H7 (cell line): ENCODE data around the gene TBL3. TPM values are rescaled to one million over a fixed set of nuclear protein-coding genes. Genes with fewer than 3 reads are reported as not detected.

Experiments used
- DNase-seq: peaks from one replicate; pipeline ENCODE4 v3.0.0; 2012
- H3K27me3 ChIP-seq: 2 replicates; pipeline ENCODE4 v1.6.0; 2011; ENCODE audit warnings: mild to moderate bottlenecking, low read length; ENCODE audit not compliant: control insufficient read depth, insufficient read depth
- H3K36me3 ChIP-seq: replicated peaks from 2 replicates; pipeline ENCODE4 v1.5.1; 2011; ENCODE audit warnings: low read length; ENCODE audit not compliant: control insufficient read depth, insufficient read depth
- H3K4me3 ChIP-seq: 2 replicates; pipeline ENCODE4 v1.5.1; 2011; ENCODE audit warnings: low read depth, mild to moderate bottlenecking, control low read depth, low read length, moderate library complexity; ENCODE audit not compliant: insufficient read depth
- total RNA-seq: library from RNA; depleted of rRNA; stranded (reverse); fragments of >200 nt; shearing (Covaris generic); gene quantifications from 2 replicates; pipeline ENCODE4 v1.2.3, GENCODE V29; 2014

TBL3 gene
- total RNA-seq, 1 experiment from 2014 or later = 104 TPM

DNA sequence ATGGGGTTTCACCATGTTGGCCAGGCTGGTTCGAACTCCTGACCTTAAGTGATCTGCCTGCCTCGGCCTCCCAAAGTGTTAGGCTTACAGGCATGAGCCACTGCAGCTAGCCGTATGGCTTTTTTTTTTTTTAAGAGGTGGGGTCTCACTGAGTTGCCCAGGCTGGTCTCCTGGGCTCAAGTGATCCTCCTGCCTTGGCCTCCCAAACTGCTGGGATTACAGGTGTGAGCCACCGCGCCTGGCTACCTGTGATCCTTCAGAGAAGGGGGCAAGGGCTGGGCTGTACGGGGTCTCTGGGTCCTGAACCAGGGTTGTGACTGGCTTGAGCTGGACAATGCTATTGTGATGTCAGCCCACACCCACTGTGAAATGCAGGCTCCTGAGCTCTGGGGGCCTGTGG, 5.4 kb upstream of the TBL3 start, which contains the start of gene RNF151:
RNF151 (plus strand) TSS at position 397 of the 400 bp plus-strand sequence. CDS start 26 bp downstream, outside the sequence.
- no peak for DNase-seq
- Histone ChIP-seq H3K4me3 (peak within 1 kb of the TSS; percentile 97), H3K27me3 (no peaks in the 10 kb centered on the region), H3K36me3 (peaks cover 21% of the 10 kb centered on the region)

DNA sequence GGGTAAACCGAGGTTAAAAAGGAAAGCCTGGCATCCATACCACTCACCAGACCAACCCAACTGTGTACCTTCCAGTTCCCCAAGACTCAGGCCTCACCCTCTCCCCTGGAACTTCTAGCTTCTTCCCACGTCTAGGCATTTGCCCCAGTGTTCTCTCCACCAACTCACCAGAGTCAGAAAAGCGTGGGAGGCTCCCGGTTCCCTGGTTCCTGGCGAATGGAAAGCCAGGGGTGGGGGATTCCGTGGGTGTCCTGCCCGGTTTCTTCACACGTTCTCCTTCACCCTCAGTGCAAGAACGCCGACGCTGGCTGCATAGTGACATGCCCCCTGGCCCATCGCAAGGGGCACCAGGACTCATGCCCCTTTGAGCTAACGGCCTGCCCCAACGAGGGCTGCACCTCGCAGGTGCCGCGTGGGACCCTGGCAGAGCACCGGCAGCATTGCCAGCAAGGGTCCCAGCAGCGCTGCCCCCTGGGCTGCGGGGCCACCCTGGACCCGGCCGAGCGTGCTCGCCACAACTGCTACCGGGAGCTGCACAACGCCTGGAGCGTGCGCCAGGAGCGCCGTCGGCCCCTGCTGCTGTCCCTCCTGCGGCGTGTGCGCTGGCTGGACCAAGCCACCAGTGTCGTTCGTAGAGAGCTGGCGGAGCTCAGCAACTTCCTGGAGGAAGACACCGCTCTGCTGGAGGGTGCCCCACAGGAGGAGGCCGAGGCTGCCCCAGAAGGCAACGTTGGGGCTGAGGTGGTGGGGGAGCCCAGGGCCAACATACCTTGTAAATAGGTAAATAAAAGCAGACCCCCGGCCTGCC, 3.5 kb upstream of the TBL3 start:
- Histone ChIP-seq H3K27me3 (no peaks in the 10 kb centered on the region), H3K36me3 (peaks cover 7% of the 10 kb centered on the region), H3K4me3 (no peak overlapping the region)
- no peak for DNase-seq

DNA sequence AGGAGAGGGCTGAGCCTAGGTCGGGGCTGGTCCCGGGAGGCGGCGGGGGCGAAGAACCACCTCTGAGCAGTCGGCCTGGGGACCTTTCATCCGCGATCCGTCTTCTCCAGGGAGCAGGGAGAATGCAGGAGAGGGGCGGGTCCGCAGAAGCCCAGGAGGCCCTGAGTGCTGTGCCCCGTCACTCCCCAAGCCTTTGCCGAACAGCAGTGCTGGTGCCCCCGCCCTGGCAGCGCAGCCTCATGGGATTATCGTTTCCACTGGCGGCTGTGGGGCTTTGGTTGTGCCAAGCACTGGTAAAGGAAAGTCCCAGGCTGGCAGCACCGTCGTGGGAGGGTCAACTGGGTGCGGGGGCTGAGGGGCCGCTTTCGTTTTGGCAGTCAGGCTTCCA, 631 bp downstream of the TBL3 start:
- Histone ChIP-seq H3K27me3 (no peaks in the 10 kb centered on the region), H3K4me3 (peak overlapping the region; percentile 97), H3K36me3 (peaks cover 9% of the 10 kb centered on the region)
- peak; percentile 88 for DNase-seq

DNA sequence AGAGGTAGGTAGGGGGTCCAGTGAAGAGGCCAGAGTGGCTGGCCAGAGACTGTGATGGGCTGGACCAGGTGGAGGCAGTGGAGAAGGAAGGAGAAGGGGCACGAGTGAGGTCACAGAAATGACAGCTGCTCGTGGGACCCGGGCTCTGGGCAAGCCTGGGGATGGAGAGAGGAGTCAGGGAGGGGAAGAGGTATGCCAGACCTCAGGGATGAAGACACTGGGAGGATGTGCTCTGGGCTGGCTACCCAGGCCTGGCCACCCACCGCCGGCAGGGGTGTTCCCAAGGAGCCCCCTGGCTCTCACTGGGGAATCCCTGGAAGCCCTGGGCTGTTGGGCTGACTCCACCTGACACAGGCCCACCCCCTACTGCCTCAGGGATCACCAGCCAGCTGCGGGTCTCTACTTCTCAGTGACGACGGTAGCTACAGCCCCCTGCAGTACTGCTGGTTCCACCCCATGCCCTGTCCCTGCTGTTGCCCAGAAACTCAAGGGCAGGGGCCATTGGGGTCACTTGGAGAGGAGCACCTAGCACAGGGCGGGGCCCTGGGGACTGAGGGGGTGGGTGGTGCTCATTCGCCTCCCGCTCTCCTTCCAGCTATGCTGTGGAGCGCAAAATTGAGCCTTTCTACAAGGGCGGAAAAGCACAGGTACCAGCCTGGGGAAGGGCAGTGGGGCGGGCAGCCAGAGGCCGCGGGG, 1.8 kb downstream of the TBL3 start:
- Histone ChIP-seq H3K4me3 (no peak overlapping the region), H3K36me3 (peaks cover 9% of the 10 kb centered on the region), H3K27me3 (no peaks in the 10 kb centered on the region)
- no peak for DNase-seq

DNA sequence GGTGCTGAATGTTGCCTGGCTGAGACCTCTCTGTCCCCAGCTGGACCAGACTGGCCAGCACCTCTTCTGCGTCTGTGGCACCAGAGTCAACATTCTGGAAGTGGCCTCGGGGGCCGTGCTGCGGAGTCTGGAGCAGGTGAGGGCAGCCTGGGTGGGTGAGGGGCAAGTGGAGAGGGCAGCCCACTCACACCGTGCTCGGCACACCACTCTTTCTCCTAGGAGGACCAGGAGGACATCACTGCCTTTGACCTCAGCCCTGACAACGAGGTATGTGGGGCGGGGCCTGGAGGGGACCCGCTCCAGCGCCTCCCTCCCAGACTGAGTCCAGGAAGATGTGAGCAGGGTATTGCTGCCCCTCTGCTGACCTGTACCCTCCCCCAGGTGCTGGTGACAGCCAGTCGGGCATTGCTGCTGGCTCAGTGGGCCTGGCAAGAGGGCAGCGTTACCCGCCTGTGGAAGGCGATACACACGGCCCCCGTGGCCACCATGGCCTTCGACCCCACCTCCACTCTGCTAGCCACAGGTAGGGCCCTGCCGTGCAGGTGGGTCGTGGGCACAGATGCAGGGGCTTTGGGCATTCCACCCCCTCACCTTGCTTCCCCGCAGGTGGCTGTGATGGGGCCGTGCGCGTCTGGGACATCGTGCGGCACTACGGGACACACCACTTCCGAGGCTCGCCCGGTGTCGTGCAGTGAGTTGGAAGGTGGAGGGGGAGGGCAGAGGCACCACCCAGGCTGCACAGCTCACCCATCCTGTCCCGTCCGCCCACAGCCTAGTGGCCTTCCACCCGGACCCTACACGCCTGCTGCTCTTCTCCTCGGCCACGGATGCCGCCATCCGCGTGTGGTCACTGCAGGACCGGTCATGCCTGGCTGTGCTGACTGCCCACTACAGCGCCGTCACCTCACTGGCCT, 2.6 kb downstream of the TBL3 start:
- H3K4me3 ChIP-seq = no peak overlapping the region
- peaks cover 9% of the 10 kb centered on the region for H3K36me3 ChIP-seq
- peaks cover 2% of the 10 kb centered on the region; the same call in 1 of the 2 replicates for H3K27me3 ChIP-seq
- no peak for DNase-seq

DNA sequence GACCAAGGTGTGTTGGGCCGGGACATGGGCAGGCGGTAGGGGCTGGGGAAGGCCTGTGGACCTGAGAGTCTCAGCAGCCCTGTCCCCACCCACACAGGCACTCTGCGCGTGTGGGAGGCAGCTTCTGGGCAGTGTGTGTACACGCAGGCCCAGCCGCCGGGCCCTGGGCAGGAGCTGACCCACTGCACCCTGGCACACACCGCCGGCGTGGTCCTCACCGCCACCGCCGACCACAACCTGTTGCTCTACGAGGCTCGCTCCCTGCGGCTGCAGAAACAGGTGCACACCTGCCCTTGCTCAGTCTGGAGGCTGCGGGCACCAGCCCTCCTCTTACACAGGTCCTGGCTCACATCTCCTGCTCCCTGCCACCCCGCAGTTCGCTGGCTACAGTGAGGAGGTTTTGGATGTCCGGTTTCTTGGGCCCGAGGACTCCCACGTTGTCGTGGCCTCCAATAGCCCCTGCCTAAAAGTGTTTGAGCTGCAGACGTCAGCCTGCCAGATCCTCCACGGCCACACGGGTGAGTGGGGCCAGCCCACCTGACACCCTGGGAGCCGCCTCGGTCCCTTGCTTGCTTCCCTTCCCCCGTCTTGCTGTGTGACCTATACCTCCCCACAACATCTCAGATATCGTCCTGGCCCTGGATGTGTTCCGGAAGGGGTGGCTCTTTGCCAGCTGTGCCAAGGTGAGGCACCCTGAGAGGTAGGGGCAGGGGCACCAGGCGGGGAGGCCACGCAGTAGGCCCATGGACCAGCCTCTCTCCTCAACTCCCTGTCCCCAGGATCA, 3.8 kb downstream of the TBL3 start:
- Histone ChIP-seq H3K36me3 (peaks cover 9% of the 10 kb centered on the region), H3K4me3 (no peak overlapping the region)

DNA sequence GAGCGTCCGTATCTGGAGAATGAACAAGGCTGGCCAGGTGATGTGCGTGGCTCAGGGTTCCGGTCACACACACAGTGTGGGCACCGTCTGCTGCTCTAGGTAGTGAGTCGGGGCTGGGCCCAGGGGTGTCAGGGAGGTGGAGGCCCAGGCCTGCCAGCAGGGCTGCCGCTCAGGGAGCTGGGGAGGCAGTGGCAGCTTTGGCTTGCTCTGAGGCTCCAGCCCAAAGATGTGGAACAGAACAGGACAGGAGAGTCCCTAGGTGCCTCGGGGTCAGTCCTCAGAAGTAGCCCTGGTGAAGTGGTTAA, 4.3 kb downstream of the TBL3 start:
- Histone ChIP-seq H3K27me3 (peaks cover 20% of the 10 kb centered on the region), H3K4me3 (no peak overlapping the region), H3K36me3 (peaks cover 9% of the 10 kb centered on the region)
- no peak for DNase-seq

More for the DNA sequence above, 3.8 kb downstream of the TBL3 start:
- no peak for DNase-seq
- peaks cover 14% of the 10 kb centered on the region for H3K27me3 ChIP-seq

DNA sequence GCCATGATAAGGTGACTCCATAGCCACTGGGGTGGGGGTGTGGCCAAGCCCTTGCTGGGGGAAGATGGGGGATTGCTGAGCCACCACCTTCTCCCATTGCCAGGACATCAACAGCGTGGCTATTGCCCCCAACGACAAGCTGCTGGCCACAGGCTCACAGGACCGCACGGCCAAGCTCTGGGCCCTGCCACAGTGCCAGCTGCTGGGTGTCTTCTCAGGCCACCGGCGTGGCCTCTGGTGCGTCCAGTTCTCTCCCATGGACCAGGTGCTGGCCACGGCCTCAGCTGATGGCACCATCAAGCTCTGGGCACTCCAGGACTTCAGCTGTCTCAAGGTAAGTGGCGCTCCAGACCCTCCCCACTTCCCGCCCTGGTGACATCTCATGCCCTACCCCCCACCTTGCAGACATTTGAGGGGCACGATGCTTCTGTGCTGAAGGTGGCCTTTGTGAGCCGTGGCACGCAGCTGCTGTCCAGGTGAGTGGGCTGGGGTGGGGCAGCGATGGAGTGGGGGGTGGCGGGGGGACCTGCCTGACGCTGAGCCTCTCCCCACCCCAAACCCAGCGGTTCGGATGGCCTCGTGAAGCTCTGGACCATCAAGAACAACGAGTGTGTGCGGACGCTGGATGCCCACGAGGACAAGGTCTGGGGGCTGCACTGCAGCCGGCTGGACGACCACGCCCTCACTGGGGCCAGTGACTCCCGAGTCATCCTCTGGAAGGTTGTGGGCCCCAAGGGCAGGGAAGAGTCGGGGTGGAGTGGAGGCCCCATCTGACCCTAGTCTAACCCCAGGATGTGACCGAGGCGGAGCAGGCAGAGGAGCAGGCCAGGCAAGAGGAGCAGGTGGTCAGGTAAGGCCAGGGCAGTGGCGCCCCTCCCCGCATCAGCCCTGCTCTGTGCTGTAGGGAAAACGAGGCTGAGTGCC, 5.4 kb downstream of the TBL3 start:
- Histone ChIP-seq H3K36me3 (peaks cover 9% of the 10 kb centered on the region), H3K4me3 (no peak overlapping the region), H3K27me3 (peaks cover 30% of the 10 kb centered on the region)
- no peak for DNase-seq

DNA sequence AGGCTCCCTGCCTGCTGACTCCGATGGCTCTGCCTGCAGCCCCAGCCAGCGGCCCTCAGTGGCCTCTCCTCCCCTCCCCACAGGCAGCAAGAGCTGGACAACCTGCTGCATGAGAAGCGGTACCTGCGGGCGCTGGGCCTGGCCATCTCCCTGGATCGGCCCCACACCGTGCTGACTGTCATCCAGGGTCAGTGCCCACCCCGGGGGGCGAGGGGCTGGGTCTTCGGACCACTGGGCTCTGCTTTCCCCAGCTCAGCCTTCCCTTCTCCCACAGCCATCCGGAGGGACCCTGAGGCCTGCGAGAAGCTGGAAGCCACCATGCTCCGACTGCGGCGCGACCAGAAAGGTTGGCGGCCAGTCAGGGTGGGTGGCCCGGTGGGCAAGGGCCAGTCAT, 6.0 kb downstream of the TBL3 start:
- no peak overlapping the region for H3K4me3 ChIP-seq
- DNase-seq = no peak
- peaks cover 9% of the 10 kb centered on the region for H3K36me3 ChIP-seq
- H3K27me3 ChIP-seq = peaks cover 37% of the 10 kb centered on the region

DNA sequence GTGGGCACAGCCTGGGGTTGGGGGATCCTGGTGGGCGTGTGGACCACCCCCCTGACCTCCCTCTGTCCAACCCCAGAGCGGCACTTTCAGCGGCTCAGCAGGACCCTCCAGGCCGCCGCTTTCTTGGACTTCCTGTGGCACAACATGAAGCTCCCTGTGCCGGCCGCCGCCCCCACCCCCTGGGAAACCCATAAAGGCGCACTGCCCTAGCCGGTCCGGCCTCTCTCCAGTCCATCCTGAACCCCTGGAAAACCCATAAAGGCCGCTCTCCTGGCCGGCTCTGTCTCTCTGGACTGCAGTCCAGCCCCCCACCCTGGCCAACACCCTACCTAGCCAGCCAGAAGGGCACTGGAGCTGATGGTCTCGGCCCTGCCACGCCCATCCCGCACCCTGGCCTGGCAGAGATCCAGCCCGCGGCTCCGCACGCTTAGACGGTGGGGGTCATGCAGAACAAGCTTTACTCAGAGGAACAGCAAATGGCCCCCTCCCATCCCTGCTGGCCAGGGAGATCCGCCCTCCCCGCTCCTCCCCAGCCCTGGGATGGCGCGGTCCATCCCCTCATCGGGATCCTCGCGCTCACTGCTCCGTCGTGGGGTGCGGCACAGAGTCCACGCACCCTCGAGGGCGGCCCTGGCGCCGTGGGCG, 6.7 kb downstream of the TBL3 start:
- H3K36me3 ChIP-seq = peaks cover 9% of the 10 kb centered on the region
- DNase-seq = peak; percentile 93
- peak overlapping the region; percentile 48 for H3K4me3 ChIP-seq
- H3K27me3 ChIP-seq = peaks cover 44% of the 10 kb centered on the region

DNA sequence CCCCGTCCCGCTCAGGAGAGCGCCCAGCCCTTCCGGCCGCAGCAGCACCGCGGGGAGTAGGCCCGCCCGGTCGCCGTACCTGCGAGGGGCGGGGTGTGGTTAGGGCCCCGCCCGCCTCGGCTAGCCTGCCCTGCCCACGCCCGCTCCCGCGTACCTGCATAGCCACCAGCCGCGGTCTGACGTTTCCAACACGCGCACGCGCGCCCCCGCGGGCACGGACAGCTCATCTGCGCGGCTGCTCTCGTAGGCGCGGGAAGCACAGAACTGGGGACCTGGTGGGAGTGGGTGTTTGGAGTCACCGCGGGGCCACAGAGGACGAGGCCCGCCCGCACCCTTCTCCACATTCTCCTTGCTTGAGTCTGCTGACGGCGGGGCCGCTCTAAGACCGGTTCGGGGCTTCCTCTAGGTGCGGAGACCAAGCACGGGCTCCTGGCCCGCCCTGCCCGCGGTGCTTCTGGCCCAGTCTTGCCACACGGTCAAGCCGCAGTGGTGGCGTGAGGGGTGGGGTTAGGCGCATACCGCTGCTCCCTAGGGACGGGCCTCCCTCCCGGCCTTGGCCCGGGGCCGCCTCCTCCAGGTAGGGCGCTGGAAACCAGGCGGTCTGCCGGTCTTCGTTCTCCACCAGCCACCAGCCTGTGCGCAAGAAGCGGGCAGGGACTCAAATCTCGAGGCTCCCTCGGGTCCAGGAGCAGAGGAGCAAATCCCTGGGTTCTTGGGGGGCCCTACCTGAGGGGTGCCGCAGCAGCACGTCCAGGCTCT, 7.6 kb downstream of the TBL3 start:
- Histone ChIP-seq H3K27me3 (peaks cover 45% of the 10 kb centered on the region), H3K36me3 (peaks cover 9% of the 10 kb centered on the region), H3K4me3 (peak overlapping the region; percentile 48)
- DNase-seq = peak; percentile 97

DNA sequence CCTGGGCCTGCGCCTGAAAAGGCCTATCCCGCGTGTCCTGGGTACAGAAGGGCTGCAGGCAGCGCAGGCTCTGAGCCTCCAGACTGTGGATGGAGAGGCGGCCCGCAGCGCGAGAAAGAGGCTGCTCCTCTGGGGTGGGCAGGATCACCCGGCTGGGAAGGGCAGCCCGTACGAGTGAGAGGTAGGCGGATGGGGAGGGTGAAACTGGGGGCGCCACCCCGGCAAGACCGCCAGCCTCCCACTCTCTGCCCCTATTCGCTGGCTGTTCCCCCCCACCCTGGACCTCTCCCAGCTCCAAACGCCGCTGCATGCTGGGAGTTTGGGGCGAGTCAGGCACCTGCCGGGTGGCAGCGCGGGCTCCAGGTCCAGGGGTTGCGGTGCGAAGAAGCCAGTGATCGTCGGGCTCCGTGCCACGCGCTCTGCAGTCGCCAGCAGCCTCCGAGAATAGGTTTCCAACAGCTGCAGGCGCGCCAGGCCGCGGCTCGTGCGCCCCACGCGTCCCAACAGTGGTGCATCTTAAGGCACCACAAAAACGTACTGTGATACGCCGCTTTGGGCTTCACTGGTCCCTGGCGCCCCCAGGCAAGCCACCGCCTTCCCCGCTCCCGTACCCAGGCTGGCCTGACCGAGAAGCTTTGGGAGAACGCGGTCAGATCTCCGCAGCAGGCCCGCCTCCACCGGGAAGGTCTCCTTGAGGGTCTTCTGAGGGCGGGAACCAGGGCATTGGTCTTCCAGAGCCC, 8.3 kb downstream of the TBL3 start:
- peak; percentile 87 for DNase-seq
- Histone ChIP-seq H3K4me3 (peak overlapping the region; percentile 48; the same call in 1 of the 2 replicates), H3K27me3 (peaks cover 45% of the 10 kb centered on the region), H3K36me3 (peaks cover 5% of the 10 kb centered on the region)
